Trophoblast cell (in vitro differentiated cells and primary cell): ENCODE measurements around the gene SPDYC.
A peak's percentile ranks its signal among the peaks of the same experiment; 100 is the strongest.

Source experiments
- DNase-seq, 2 donors: peaks; one replicate each; pipeline ENCODE4 v3.0.0-alpha.2; 2016
- H2AFZ ChIP-seq: 2 replicates; pipeline ENCODE4 v1.6.1; 2013; ENCODE audit warnings: low read length, moderate library complexity, mild to moderate bottlenecking; ENCODE audit not compliant: insufficient read depth, poor library complexity
- H2AK5ac ChIP-seq: 2 replicates; pipeline ENCODE4 v1.6.1; 2013; ENCODE audit warnings: mild to moderate bottlenecking, low read length
- H2BK120ac ChIP-seq: 2 replicates; pipeline ENCODE4 v1.6.1; 2013; ENCODE audit warnings: low read length, mild to moderate bottlenecking, moderate library complexity; ENCODE audit not compliant: insufficient read depth, poor library complexity
- H2BK12ac ChIP-seq: 2 replicates; pipeline ENCODE4 v1.6.1; 2013; ENCODE audit warnings: mild to moderate bottlenecking, low read length, moderate library complexity
- H2BK5ac ChIP-seq: 2 replicates; pipeline ENCODE4 v1.6.1; 2013; ENCODE audit warnings: low read length, low read depth, moderate library complexity, mild to moderate bottlenecking; ENCODE audit not compliant: poor library complexity
- H3K14ac ChIP-seq: 2 replicates; pipeline ENCODE4 v1.6.1; 2013; ENCODE audit warnings: mild to moderate bottlenecking, low read length
- H3K18ac ChIP-seq: 2 replicates; pipeline ENCODE4 v1.6.1; 2013; ENCODE audit warnings: mild to moderate bottlenecking, low read length
- H3K23ac ChIP-seq: 2 replicates; pipeline ENCODE4 v1.6.1; 2013; ENCODE audit warnings: low read length
- H3K27ac ChIP-seq: 2 replicates; pipeline ENCODE4 v1.5.1; 2013; ENCODE audit warnings: low read depth, mild to moderate bottlenecking, inconsistent platforms, low read length, moderate library complexity
- H3K27me3 ChIP-seq: 2 replicates; pipeline ENCODE4 v1.6.1; 2013; ENCODE audit warnings: inconsistent platforms, mild to moderate bottlenecking, low read length, moderate library complexity; ENCODE audit not compliant: insufficient read depth
- H3K36me3 ChIP-seq, 2 experiments: 1 replicate in 1 of 2; 2 replicates in 1 of 2; pipeline ENCODE4 v1.6.1; 2013; ENCODE audit warnings: low read length in 2 of 2, mild to moderate bottlenecking in 2 of 2, moderate library complexity in 1 of 2; ENCODE audit not compliant: insufficient read depth in 2 of 2, control insufficient read depth in 1 of 2
- H3K4ac ChIP-seq: 2 replicates; pipeline ENCODE4 v1.6.1; 2013; ENCODE audit warnings: low read depth, mild to moderate bottlenecking, low read length, moderate library complexity
- H3K4me1 ChIP-seq, 2 experiments: 1 replicate in 1 of 2; 2 replicates in 1 of 2; pipeline ENCODE4 v1.6.1; 2013; ENCODE audit warnings: low read length in 2 of 2, mild to moderate bottlenecking in 2 of 2, moderate library complexity in 1 of 2; ENCODE audit not compliant: insufficient read depth in 2 of 2, control insufficient read depth in 1 of 2
- H3K4me2 ChIP-seq: 2 replicates; pipeline ENCODE4 v1.6.1; 2013; ENCODE audit warnings: inconsistent platforms, mild to moderate bottlenecking, low read length, moderate library complexity
- H3K4me3 ChIP-seq: 2 replicates; pipeline ENCODE4 v1.5.1; 2013; ENCODE audit warnings: mild to moderate bottlenecking, low read depth, low read length, inconsistent platforms
- H3K79me1 ChIP-seq: one replicate; pipeline ENCODE4 v1.6.1; 2013; ENCODE audit warnings: low read length
- H3K79me2 ChIP-seq: 2 replicates; pipeline ENCODE4 v1.6.1; 2013; ENCODE audit warnings: low read length, mild to moderate bottlenecking; ENCODE audit not compliant: control insufficient read depth, insufficient read depth, poor library complexity
- H3K9ac ChIP-seq: 2 replicates; pipeline ENCODE4 v1.6.1; 2013; ENCODE audit warnings: mild to moderate bottlenecking, low read length
- H3K9me3 ChIP-seq: 2 replicates; pipeline ENCODE4 v1.6.1; 2013; ENCODE audit warnings: low read depth, mild to moderate bottlenecking, control low read depth, inconsistent platforms, low read length; ENCODE audit not compliant: insufficient read depth
- H4K12ac ChIP-seq: 2 replicates; pipeline ENCODE4 v1.6.1; 2013; ENCODE audit warnings: low read depth, mild to moderate bottlenecking, low read length, moderate library complexity
- H4K8ac ChIP-seq: 2 replicates; pipeline ENCODE4 v1.6.1; 2013; ENCODE audit warnings: low read depth, mild to moderate bottlenecking, low read length, moderate library complexity
- H4K91ac ChIP-seq: one replicate; pipeline ENCODE4 v1.6.1; 2013; ENCODE audit warnings: low read depth, mild to moderate bottlenecking, low read length, moderate library complexity
- WGBS: extraction: QIAGEN DNeasy Blood & Tissue Kit; methylation state at CpG from one replicate; pipeline ENCODE4 v1.1.7; 2013; ENCODE audit warnings: missing lambda C conversion rate; ENCODE audit not compliant: insufficient read length, insufficient coverage; ENCODE audit errors: extremely low coverage; 5-methylcytosine and 5-hydroxymethylcytosine counted together

SPDYC gene

GRCh38 chr11:65128182-65129145 lies 41.6 kb upstream of the SPDYC start:
- no peak overlapping the region for H3K4me2 ChIP-seq
- no peaks in the 10 kb centered on the region for H3K79me1 ChIP-seq
- H3K27me3 ChIP-seq, result no peaks in the 10 kb centered on the region
- H3K18ac ChIP-seq, result no peak overlapping the region
- no peak overlapping the region for H3K4ac ChIP-seq
- no peak overlapping the region for H2BK5ac ChIP-seq
- H3K36me3 ChIP-seq, result peaks cover 80 to 87% of the 10 kb centered on the region in 2 experiments
- WGBS, result no CpG with 5 or more reads among the region's 15 CpGs
- peaks cover 5 to 6% of the 10 kb centered on the region in 2 experiments for H3K4me1 ChIP-seq
- H3K27ac ChIP-seq, result no peak overlapping the region
- DNase-seq, result no peak
- no peak overlapping the region for H4K8ac ChIP-seq
- no peak overlapping the region for H4K91ac ChIP-seq
- H2AFZ ChIP-seq, result no peak overlapping the region
- H3K79me2 ChIP-seq, result no peaks in the 10 kb centered on the region
- H2AK5ac ChIP-seq, result no peak overlapping the region
- no peak overlapping the region for H3K9ac ChIP-seq
- no peak overlapping the region for H2BK120ac ChIP-seq
- no peak overlapping the region for H3K14ac ChIP-seq
- H4K12ac ChIP-seq, result peak overlapping the region; percentile 43
- H3K9me3 ChIP-seq, result no peaks in the 10 kb centered on the region
- no peak overlapping the region for H2BK12ac ChIP-seq
- no peak overlapping the region for H3K4me3 ChIP-seq
- H3K23ac ChIP-seq, result no peak overlapping the region

- Histone ChIP-seq H3K79me1 (peaks cover 11% of the 10 kb centered on the region), H2AK5ac (no peak overlapping the region), H3K23ac (no peak overlapping the region), H3K36me3 (peaks cover 75 to 80% of the 10 kb centered on the region in 2 experiments), H3K79me2 (peaks cover 9% of the 10 kb centered on the region), H4K12ac (peak overlapping the region; percentile 6), H3K27ac (no peak overlapping the region), H3K18ac (no peak overlapping the region), H3K4me2 (no peak overlapping the region), H3K4me1 (peaks cover 7 to 9% of the 10 kb centered on the region in 2 experiments), H3K4ac (no peak overlapping the region), H2BK12ac (no peak overlapping the region), H3K27me3 (no peaks in the 10 kb centered on the region), H2BK120ac (no peak overlapping the region), H4K91ac (no peak overlapping the region), H3K9ac (no peak overlapping the region), H4K8ac (no peak overlapping the region), H3K9me3 (no peaks in the 10 kb centered on the region), H2AFZ (no peak overlapping the region), H3K4me3 (no peak overlapping the region), H3K14ac (no peak overlapping the region), H2BK5ac (no peak overlapping the region)
- no CpG with 5 or more reads among the region's 13 CpGs for WGBS
- DNase-seq, result no peak
Observed at GRCh38 chr11:65129649-65130441, 40.2 kb upstream of the SPDYC start.

- Histone ChIP-seq H3K18ac (no peak overlapping the region), H3K27ac (no peak overlapping the region), H3K4ac (no peak overlapping the region), H4K12ac (no peak overlapping the region), H3K79me1 (peaks cover 11% of the 10 kb centered on the region), H3K4me2 (no peak overlapping the region), H3K23ac (no peak overlapping the region), H3K9ac (no peak overlapping the region), H2BK120ac (no peak overlapping the region), H2BK5ac (no peak overlapping the region), H4K91ac (no peak overlapping the region), H3K9me3 (no peaks in the 10 kb centered on the region), H2AFZ (no peak overlapping the region), H3K4me3 (peak overlapping the region; percentile 20), H2BK12ac (no peak overlapping the region), H4K8ac (no peak overlapping the region), H3K14ac (no peak overlapping the region), H2AK5ac (no peak overlapping the region), H3K27me3 (no peaks in the 10 kb centered on the region), H3K4me1 (peaks cover 7 to 12% of the 10 kb centered on the region in 2 experiments), H3K36me3 (peaks cover 65 to 71% of the 10 kb centered on the region in 2 experiments), H3K79me2 (peaks cover 9% of the 10 kb centered on the region)
- DNase-seq, result no peak
- WGBS, result no CpG with 5 or more reads among the region's 19 CpGs
Observed at GRCh38 chr11:65130631-65131416, 39.2 kb upstream of the SPDYC start.

GRCh38 chr11:65131417-65131776 lies 38.6 kb upstream of the SPDYC start:
- no peak overlapping the region for H3K23ac ChIP-seq
- H2BK12ac ChIP-seq, result no peak overlapping the region
- no CpG with 5 or more reads among the region's 3 CpGs for WGBS
- no peak overlapping the region for H3K14ac ChIP-seq
- H3K4ac ChIP-seq, result no peak overlapping the region
- DNase-seq, result no peak
- peaks cover 60 to 65% of the 10 kb centered on the region in 2 experiments for H3K36me3 ChIP-seq
- H4K8ac ChIP-seq, result no peak overlapping the region
- peaks cover 11% of the 10 kb centered on the region for H3K79me1 ChIP-seq
- no peak overlapping the region for H2BK120ac ChIP-seq
- peak overlapping the region; percentile 18 for H3K9ac ChIP-seq
- H2AFZ ChIP-seq, result no peak overlapping the region
- H3K27me3 ChIP-seq, result no peaks in the 10 kb centered on the region
- peaks cover 9% of the 10 kb centered on the region for H3K79me2 ChIP-seq
- no peak overlapping the region for H4K91ac ChIP-seq
- H3K4me3 ChIP-seq, result peak overlapping the region; percentile 20
- no peak overlapping the region for H2BK5ac ChIP-seq
- H3K18ac ChIP-seq, result no peak overlapping the region
- H3K9me3 ChIP-seq, result no peaks in the 10 kb centered on the region
- H2AK5ac ChIP-seq, result no peak overlapping the region
- H3K27ac ChIP-seq, result no peak overlapping the region
- H3K4me1 ChIP-seq, result peaks cover 7 to 12% of the 10 kb centered on the region in 2 experiments
- no peak overlapping the region for H3K4me2 ChIP-seq
- no peak overlapping the region for H4K12ac ChIP-seq
